ENCODE data around the gene FCN3. TPM values are rescaled to one million over a fixed set of nuclear protein-coding genes. Genes with fewer than 3 reads are reported as not detected.

The FCN3 gene
- total and polyA plus RNA-seq, 9 of the 15 experiments (the other 6 are each of a cell fraction or from before 2014, with no cell fraction given), result 0.49 TPM; not detected in 8

DNA sequence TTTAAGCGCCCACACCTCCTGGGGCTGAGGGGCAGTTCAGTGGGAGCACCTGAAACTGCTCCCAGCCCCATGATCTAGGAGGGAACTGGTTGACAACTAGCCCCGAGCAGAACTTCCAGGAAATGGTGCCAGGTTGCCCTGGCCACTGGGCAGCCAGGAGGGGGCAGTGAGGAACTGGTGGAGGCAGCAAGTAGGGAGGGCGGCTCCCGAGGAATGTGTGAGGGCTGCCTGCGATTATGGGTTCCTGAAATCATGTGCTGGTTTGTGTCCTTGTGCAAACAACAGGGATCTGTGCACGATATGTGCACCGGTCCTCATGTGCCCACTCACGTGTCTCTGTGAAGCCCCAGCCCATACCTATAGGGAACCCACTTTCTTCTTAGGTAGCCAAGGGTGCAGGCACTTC lies 27.7 kb upstream of the FCN3 start (continued):
- TF ChIP-seq REST (IDR thresholded peaks at IDR 0.05; ENCODE audit: borderline replicate concordance) (peak; percentile 23; the same call in 1 of the 2 replicates), REST (CRISPR knock-in tag; IDR thresholded peaks at IDR 0.05; ENCODE audit: low read depth) (no peak), WHSC1 (IDR thresholded peaks at IDR 0.05; ENCODE audit: low read length) (no peak), RBM22 (IDR thresholded peaks at IDR 0.05; ENCODE audit: low read depth, low read length, poor library complexity, severe bottlenecking) (peak; percentile 85), POLR2B (IDR thresholded peaks at IDR 0.05; ENCODE audit: low read depth, partially characterized antibody) (peak; percentile 47), MYNN (IDR thresholded peaks at IDR 0.05) (peak; percentile 88), MYNN (CRISPR knock-in tag; IDR thresholded peaks at IDR 0.05) (no peak), MYBL2 (IDR thresholded peaks at IDR 0.05; ENCODE audit: low read depth) (no peak), MYBL2 (CRISPR knock-in tag; IDR thresholded peaks at IDR 0.05; ENCODE audit: borderline replicate concordance) (no peak), ZNF699 (CRISPR knock-in tag; IDR thresholded peaks at IDR 0.05; ENCODE audit: insufficient replicate concordance) (no peak), RAD21 (CRISPR knock-in tag; conservative IDR thresholded peaks at IDR 0.05 in 1 of 2, IDR thresholded peaks at IDR 0.05 in 1 of 2) (peak in 1 of 2 experiments; percentile 40; a peak in 1 of 4 replicates), POU5F1 (IDR thresholded peaks at IDR 0.05; ENCODE audit: borderline replicate concordance, low read depth, low read length, partially characterized antibody) (no peak), SUPT5H (IDR thresholded peaks at IDR 0.05) (peak; percentile 71), SMARCB1 (IDR thresholded peaks at IDR 0.05; ENCODE audit: insufficient read length, low read depth) (no peak), E2F8 (IDR thresholded peaks at IDR 0.05; ENCODE audit: low read depth, partially characterized antibody) (peak; percentile 30)
